Superior temporal gyrus (tissue), 1 donor: ENCODE measurements around the gene UNC13A.

Source experiments
- DNase-seq: peaks from one replicate; pipeline ENCODE4 v3.0.0-alpha.2; 2016; ENCODE audit errors: extremely low spot score

The UNC13A gene

GRCh38 chr19:17626456-17627015 lies 61.6 kb downstream of the UNC13A start:
- DNase-seq, result no peak

GRCh38 chr19:17625980-17626379 lies 62.2 kb downstream of the UNC13A start:
- DNase-seq, result no peak

GRCh38 chr19:17625043-17625442 lies 63.1 kb downstream of the UNC13A start:
- no peak for DNase-seq

- no peak for DNase-seq
Observed at GRCh38 chr19:17624314-17624991, 63.7 kb downstream of the UNC13A start.

- no peak for DNase-seq
Observed at GRCh38 chr19:17623224-17623935, 64.8 kb downstream of the UNC13A start.

GRCh38 chr19:17620696-17621095 lies 67.5 kb downstream of the UNC13A start:
- no peak for DNase-seq

GRCh38 chr19:17618936-17619335 lies 69.2 kb downstream of the UNC13A start:
- DNase-seq, result no peak

GRCh38 chr19:17618281-17618903 lies 69.8 kb downstream of the UNC13A start:
- no peak for DNase-seq

- DNase-seq, result no peak
Observed at GRCh38 chr19:17617807-17618192, 70.4 kb downstream of the UNC13A start.

- DNase-seq, result no peak
Observed at GRCh38 chr19:17616961-17617806, 71.0 kb downstream of the UNC13A start.

- DNase-seq, result no peak
Observed at GRCh38 chr19:17616686-17616960, 71.5 kb downstream of the UNC13A start.

- DNase-seq, result no peak
Observed at GRCh38 chr19:17615889-17616685, 72.1 kb downstream of the UNC13A start.

GRCh38 chr19:17614476-17614875 lies 73.7 kb downstream of the UNC13A start:
- no peak for DNase-seq

GRCh38 chr19:17611462-17612244 lies 76.5 kb downstream of the UNC13A start:
- DNase-seq, result no peak

- DNase-seq, result no peak
Observed at GRCh38 chr19:17610384-17610783, 77.8 kb downstream of the UNC13A start.

- no peak for DNase-seq
Observed at GRCh38 chr19:17607936-17608335, 80.2 kb downstream of the UNC13A start.

GRCh38 chr19:17606590-17607185 lies 81.5 kb downstream of the UNC13A start:
- no peak for DNase-seq

- peak; percentile 25 for DNase-seq
Observed at GRCh38 chr19:17605761-17606589, 82.2 kb downstream of the UNC13A start.

GRCh38 chr19:17605117-17605516 lies 83.0 kb downstream of the UNC13A start:
- DNase-seq, result no peak
